Measurements from ENCODE around the gene GPR156. TPM values are rescaled to one million over a fixed set of nuclear protein-coding genes. Genes with fewer than 3 reads are reported as not detected.

The GPR156 gene
- total and polyA plus RNA-seq, 2 of the 4 experiments (the other 2 are of a cell fraction), result 0.09 to 0.18 TPM

DNA sequence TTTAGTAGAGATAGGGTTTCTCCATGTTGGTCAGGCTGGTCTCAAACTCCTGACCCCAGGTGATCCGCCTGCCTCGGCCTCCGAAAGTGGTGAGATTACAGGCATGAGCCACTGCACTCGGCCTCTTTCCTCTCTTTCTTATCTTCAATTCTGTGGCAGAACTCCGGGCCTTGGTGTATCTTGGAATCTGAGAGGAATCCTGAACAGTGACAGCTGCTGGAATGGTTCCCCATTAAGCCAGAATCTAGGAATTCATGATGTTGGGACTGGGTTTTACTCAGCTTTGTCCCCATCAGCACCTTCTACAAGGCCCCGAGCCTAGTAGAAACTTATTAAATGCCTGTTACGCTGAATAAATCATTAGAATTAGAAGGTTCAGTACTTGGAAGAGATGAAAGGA is 81.4 kb downstream of the GPR156 start:
- H3K14ac ChIP-seq (replicated peaks; ENCODE audit: low read depth, low read length), result no peak overlapping the region
- H3K56ac ChIP-seq (ENCODE audit: extremely low read depth, insufficient read depth, low read length), result no peak overlapping the region
- H3K27ac ChIP-seq (ENCODE audit: insufficient read depth, low read length), result no peak overlapping the region
- ChIA-PET POLR2A (ENCODE audit: unreplicated experiment) (no interaction called here), CTCF (interaction anchor here (0.7 to 1.0 kb wide), 2 partner anchors 11 to 618 kb away, joined by 3 read pairs; no protein-coding TSS in a partner anchor)
- intact Hi-C loops (cut with micrococcal nuclease) (loop anchor here (10.0 kb wide), 1 partner anchor 499 kb away; the partner anchor contains the start of gene CFAP91), in situ Hi-C loops (cut with MboI; ENCODE audit: low sequenced_read_pairs) (no loop called here), dilution Hi-C loops (cut with HindIII; ENCODE audit: low sequenced_read_pairs, unreplicated experiment) (no loop called here)
- H2BK15ac ChIP-seq (ENCODE audit: low read depth, low read length), result no peak overlapping the region
- no peak overlapping the region for H3K4ac ChIP-seq (ENCODE audit: low read depth, low read length)
- BruUV-seq (replicated peaks), result no TSS peak
- no peak overlapping the region for H2AFZ ChIP-seq (replicated peaks; ENCODE audit: low read length, poor library complexity)
- H3K23ac ChIP-seq (ENCODE audit: low read depth, low read length), result no peak overlapping the region
- no peaks in the 10 kb centered on the region for H4K20me1 ChIP-seq (ENCODE audit: insufficient read depth, low read length)
- no CpG with 5 or more reads among the region's 7 CpGs for WGBS, 2 experiments (ENCODE audit: extremely low coverage in 2 of 2, insufficient read length in 1 of 2)
- no peak overlapping the region for H3K4me2 ChIP-seq (ENCODE audit: low read depth, low read length)
- H3K27me3 ChIP-seq (ENCODE audit: control insufficient read depth, insufficient read depth, low read length), result no peaks in the 10 kb centered on the region
- H2BK120ac ChIP-seq (ENCODE audit: low read depth, low read length), result no peak overlapping the region
- no peak overlapping the region for H3K4me3 ChIP-seq (ENCODE audit: insufficient read depth, low read depth, low read length)
- H2BK20ac ChIP-seq (ENCODE audit: low read depth, low read length), result no peak overlapping the region
- H3K36me3 ChIP-seq (ENCODE audit: control insufficient read depth, insufficient read depth, low read length), result no peaks in the 10 kb centered on the region
- no peaks in the 10 kb centered on the region for H3K79me1 ChIP-seq (ENCODE audit: low read depth in 1 of 2, low read length in 2 of 2)
- no peak overlapping the region for H2AK9ac ChIP-seq (replicated peaks; ENCODE audit: low read depth, low read length, poor library complexity)
- H2BK5ac ChIP-seq (ENCODE audit: low read depth, low read length, poor library complexity, severe bottlenecking), result no peak overlapping the region
- H4K91ac ChIP-seq (ENCODE audit: insufficient read depth, low read depth, low read length), result no peak overlapping the region
- H3K4me1 ChIP-seq (ENCODE audit: control insufficient read depth, insufficient read depth, low read length), result peaks cover 2% of the 10 kb centered on the region; the same call in 1 of the 2 replicates
- H4K5ac ChIP-seq (ENCODE audit: low read depth, low read length), result no peak overlapping the region
- DNase-seq, result no peak
- TF ChIP-seq CHD1 (IDR thresholded peaks at IDR 0.05; ENCODE audit: low read depth, low read length) (no peak), NFE2L2 (IDR thresholded peaks at IDR 0.05; ENCODE audit: low read depth, low read length) (no peak), RCOR1 (IDR thresholded peaks at IDR 0.05; ENCODE audit: insufficient replicate concordance, low read length) (no peak), RFX5 (IDR thresholded peaks at IDR 0.05; ENCODE audit: low read depth, low read length) (no peak), SMC3 (IDR thresholded peaks at IDR 0.05; ENCODE audit: low read depth, low read length) (no peak), RAD21 (IDR thresholded peaks at IDR 0.05; ENCODE audit: low read length) (no peak), POLR2A (IDR thresholded peaks at IDR 0.05; ENCODE audit: low read depth, low read length) (no peak), MAFK (IDR thresholded peaks at IDR 0.05; ENCODE audit: low read depth, low read length) (no peak), FOS (IDR thresholded peaks at IDR 0.05; ENCODE audit: low read depth, low read length) (no peak), MXI1 (IDR thresholded peaks at IDR 0.05; ENCODE audit: borderline replicate concordance, low read depth, low read length) (no peak), BHLHE40 (IDR thresholded peaks at IDR 0.05; ENCODE audit: low read depth, low read length) (no peak), CEBPB (IDR thresholded peaks at IDR 0.05; ENCODE audit: low read depth, low read length) (no peak)
- TF ChIP-seq, protein P1, sequence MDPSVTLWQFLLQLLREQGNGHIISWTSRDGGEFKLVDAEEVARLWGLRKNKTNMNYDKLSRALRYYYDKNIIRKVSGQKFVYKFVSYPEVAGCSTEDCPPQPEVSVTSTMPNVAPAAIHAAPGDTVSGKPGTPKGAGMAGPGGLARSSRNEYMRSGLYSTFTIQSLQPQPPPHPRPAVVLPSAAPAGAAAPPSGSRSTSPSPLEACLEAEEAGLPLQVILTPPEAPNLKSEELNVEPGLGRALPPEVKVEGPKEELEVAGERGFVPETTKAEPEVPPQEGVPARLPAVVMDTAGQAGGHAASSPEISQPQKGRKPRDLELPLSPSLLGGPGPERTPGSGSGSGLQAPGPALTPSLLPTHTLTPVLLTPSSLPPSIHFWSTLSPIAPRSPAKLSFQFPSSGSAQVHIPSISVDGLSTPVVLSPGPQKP (IDR thresholded peaks at IDR 0.05; ENCODE audit: borderline replicate concordance, low read depth, low read length), result no peak
- no peak overlapping the region for H3K18ac ChIP-seq (ENCODE audit: low read depth, low read length)
- no peak for ATAC-seq (ENCODE audit: low read depth)
- H3K9ac ChIP-seq (ENCODE audit: low read depth, low read length), result no peak overlapping the region
- H3K9me1 ChIP-seq (ENCODE audit: insufficient read depth, low read length), result peaks cover 3% of the 10 kb centered on the region; the same call in 1 of the 2 replicates
- H2AK5ac ChIP-seq (ENCODE audit: low read depth, low read length), result no peak overlapping the region
- H4K8ac ChIP-seq (ENCODE audit: low read depth in 2 of 2, low read length in 2 of 2), result no peak overlapping the region
- H3K9me3 ChIP-seq (ENCODE audit: control insufficient read depth, insufficient read depth, low read length), result no peaks in the 10 kb centered on the region
